RWPE1 (cell line): Measurements from ENCODE around the gene GRAMD1B.

Experiments
- CTCF ChIA-PET: fragments of 350-600 bp; sonication (Branson Sonifier 250); formaldehyde crosslinking; extraction: SDS; loops from one replicate; lab custom pipeline; 2021; lab: Yijun Ruan, JAX
- POLR2A ChIA-PET: fragments of 400-600 bp; formaldehyde crosslinking; extraction: SDS; loops from one replicate; lab custom pipeline; 2020; ENCODE audit warnings: antibody characterized with exemption; ENCODE audit not compliant: low non-redundant PET; lab: Yijun Ruan, JAX
- DNase-seq: peaks from one replicate; pipeline ENCODE4 v3.0.0; 2012; ENCODE audit warnings: low spot score
- H3K27ac ChIP-seq: fragments of 450-650 bp; 2 replicates; pipeline ENCODE4 v1.5.1; 2017
- CTCF ChIP-seq: fragments of 450-650 bp; conservative IDR thresholded peaks from 2 replicates; pipeline ENCODE4 v1.5.1; 2017; ENCODE audit warnings: low read depth, mild to moderate bottlenecking

The GRAMD1B gene

GRCh38 chr11:123404676-123405075 lies 25.4 kb upstream of the GRAMD1B start:
- DNase-seq = no peak
- no peak for TF ChIP-seq CTCF
- ChIA-PET POLR2A (no interaction called here), CTCF (no interaction called here)
- H3K27ac ChIP-seq = no peak overlapping the region

DNA sequence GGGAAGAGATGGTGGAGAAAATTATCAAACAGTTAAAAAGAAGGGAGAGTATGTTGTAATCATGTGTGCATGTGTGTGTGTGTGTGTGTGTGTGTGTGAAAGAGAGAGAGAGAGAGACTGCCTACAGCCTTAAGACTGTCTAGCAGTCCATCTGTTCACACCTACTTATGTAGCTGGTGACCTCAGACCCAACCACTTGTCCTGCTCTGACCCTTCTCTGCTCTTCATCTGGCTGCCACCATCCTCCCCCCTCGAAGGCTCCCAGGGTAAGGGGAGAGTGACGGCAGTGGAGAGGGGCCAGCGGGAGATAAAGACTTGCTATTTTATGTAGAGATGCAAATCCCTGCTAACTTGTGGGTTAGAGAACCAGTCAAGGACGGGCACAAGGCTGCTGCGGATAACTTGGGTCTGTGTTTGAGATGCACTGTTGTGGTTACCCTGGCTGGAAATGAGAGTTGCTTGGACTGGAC lies 24.9 kb upstream of the GRAMD1B start:
- ChIA-PET CTCF (no interaction called here), POLR2A (no interaction called here)
- no peak for DNase-seq
- no peak overlapping the region for H3K27ac ChIP-seq
- no peak for TF ChIP-seq CTCF

- DNase-seq = no peak
- H3K27ac ChIP-seq = no peak overlapping the region
- POLR2A ChIA-PET = no interaction called here
- CTCF ChIA-PET = interaction anchor here (0.6 to 3.5 kb wide), 11 partner anchors 11 to 133 kb away, joined by 3 to 36 read pairs (median 4); no protein-coding TSS in a partner anchor
- no peak for TF ChIP-seq CTCF
Observed at GRCh38 chr11:123406441-123407129, 23.5 kb upstream of the GRAMD1B start.

DNA sequence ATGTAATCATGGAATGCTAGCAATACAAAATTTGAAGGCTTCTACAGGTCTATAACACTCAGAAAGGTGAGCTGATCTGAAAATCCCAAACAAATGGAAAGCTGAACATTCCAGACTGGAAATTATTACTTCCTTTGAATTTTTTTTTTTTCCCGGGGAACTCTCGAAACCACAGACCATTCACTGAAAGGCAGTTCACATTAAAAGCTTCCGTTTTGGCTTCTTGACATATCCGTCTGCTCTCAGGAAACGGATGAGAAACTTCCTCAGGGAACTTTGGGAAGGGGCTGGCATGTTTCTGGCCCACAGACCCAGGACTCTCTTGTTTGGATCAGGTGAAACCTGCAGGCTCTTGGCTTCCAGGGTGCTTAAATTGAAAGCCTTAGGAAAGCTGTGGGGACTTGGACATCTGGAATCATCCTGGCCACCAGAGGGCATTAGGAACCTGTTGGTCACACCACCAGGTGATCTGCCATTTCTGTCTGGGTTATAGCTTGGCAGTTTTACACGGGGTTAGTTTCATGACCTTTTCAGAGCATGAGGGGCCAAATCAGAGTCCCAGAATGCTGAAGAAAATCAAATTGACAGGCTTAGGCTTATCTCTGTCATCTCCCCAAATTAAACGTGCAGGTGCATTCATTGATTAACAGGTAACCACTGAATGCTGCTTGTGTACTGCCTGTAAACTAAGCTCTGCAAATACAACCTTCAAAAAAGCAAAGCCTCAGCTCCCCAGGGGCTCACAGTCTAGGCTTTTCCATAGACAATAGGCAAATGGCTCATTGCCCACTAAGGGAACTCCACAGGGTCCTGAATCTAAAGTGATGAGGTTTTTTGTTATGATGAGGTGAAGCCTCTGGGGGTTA lies 22.7 kb upstream of the GRAMD1B start:
- CTCF ChIA-PET = interaction anchor here (0.6 to 3.5 kb wide), 21 partner anchors 9 to 1576 kb away, joined by 3 to 36 read pairs (median 3); no protein-coding TSS in a partner anchor
- TF ChIP-seq CTCF = peak; percentile 68
- peak; percentile 62 for DNase-seq
- H3K27ac ChIP-seq = no peak overlapping the region
- POLR2A ChIA-PET = no interaction called here

DNA sequence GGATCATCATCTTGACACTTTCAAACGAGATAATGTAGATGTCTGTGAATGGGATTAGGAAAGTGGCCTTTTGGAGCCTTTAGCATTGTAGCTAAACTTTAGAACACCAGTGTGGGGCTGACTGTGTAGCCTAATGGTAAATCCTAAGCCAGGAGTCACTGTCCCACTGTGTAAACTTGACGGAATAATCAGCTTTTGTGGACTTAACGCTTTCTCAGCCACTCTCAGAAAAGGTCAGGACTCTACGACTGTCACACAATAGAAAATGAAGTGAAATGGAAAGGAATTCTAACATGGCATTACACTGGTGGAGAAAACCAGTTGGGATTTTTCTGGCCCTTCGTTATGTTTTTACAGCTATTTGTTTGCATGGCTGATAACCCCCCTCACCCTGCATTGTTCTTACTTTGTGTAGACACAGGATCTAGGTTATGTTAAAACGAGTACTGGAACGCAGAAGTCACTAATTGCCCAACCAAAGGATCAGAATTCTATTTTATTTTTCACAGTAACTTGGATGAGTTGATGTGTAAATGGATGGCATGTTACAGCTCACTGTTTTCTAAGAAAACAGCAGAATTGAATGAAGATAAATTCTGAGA lies 22.0 kb upstream of the GRAMD1B start:
- ChIA-PET CTCF (interaction anchor here (0.6 to 3.5 kb wide), 18 partner anchors 8 to 1577 kb away, joined by 3 to 36 read pairs (median 4); no protein-coding TSS in a partner anchor), POLR2A (no interaction called here)
- H3K27ac ChIP-seq = no peak overlapping the region
- TF ChIP-seq CTCF = no peak
- no peak for DNase-seq
